ENCODE results near the gene PTF1A. TPM values are rescaled to one million over a fixed set of nuclear protein-coding genes. Genes with fewer than 3 reads are reported as not detected.

PTF1A gene
- total and polyA plus RNA-seq, 2 of the 4 experiments (the other 2 are of a cell fraction): not detected

- no CpG with 5 or more reads among the region's 5 CpGs for WGBS, 2 experiments (ENCODE audit: extremely low coverage in 2 of 2, insufficient read length in 1 of 2)
These were observed 5.4 kb upstream of the PTF1A start for GRCh38 chr10:23186697-23187096.

More at GRCh38 chr10:23186697-23187096, 5.4 kb upstream of the PTF1A start:
- no peaks in the 10 kb centered on the region for H3K4me1 ChIP-seq (ENCODE audit: control insufficient read depth, insufficient read depth, low read length)
- no peak for DNase-seq
- BruUV-seq (replicated peaks): no TSS peak
- no peak overlapping the region for H2AK5ac ChIP-seq (ENCODE audit: low read depth, low read length)
- no peaks in the 10 kb centered on the region for H3K79me1 ChIP-seq (ENCODE audit: low read depth in 1 of 2, low read length in 2 of 2)
- in situ Hi-C loops (cut with MboI; ENCODE audit: low sequenced_read_pairs): no loop called here
- dilution Hi-C loops (cut with HindIII; ENCODE audit: low sequenced_read_pairs, unreplicated experiment): no loop called here
- H2BK120ac ChIP-seq (ENCODE audit: low read depth, low read length): no peak overlapping the region
- no peak overlapping the region for H3K14ac ChIP-seq (replicated peaks; ENCODE audit: low read depth, low read length)
- H4K8ac ChIP-seq (ENCODE audit: low read depth in 2 of 2, low read length in 2 of 2): no peak overlapping the region
- H2AK9ac ChIP-seq (replicated peaks; ENCODE audit: low read depth, low read length, poor library complexity): no peak overlapping the region
- H3K9me3 ChIP-seq (ENCODE audit: control insufficient read depth, insufficient read depth, low read length): no peaks in the 10 kb centered on the region
- H4K5ac ChIP-seq (ENCODE audit: low read depth, low read length): no peak overlapping the region
- POLR2A ChIA-PET (ENCODE audit: unreplicated experiment): no interaction called here
- H3K18ac ChIP-seq (ENCODE audit: low read depth, low read length): no peak overlapping the region
- H3K56ac ChIP-seq (ENCODE audit: extremely low read depth, insufficient read depth, low read length): no peak overlapping the region
- no peak overlapping the region for H2BK5ac ChIP-seq (ENCODE audit: low read depth, low read length, poor library complexity, severe bottlenecking)
- H3K9ac ChIP-seq (ENCODE audit: low read depth, low read length): no peak overlapping the region
- H2AFZ ChIP-seq (replicated peaks; ENCODE audit: low read length, poor library complexity): no peak overlapping the region
- H3K4me2 ChIP-seq (ENCODE audit: low read depth, low read length): no peak overlapping the region
- H3K36me3 ChIP-seq (ENCODE audit: control insufficient read depth, insufficient read depth, low read length): no peaks in the 10 kb centered on the region
- H3K27me3 ChIP-seq (ENCODE audit: control insufficient read depth, insufficient read depth, low read length): peaks cover 17% of the 10 kb centered on the region
- H3K27ac ChIP-seq (ENCODE audit: insufficient read depth, low read length): no peak overlapping the region
- no peak overlapping the region for H4K91ac ChIP-seq (ENCODE audit: insufficient read depth, low read depth, low read length)
- no peak for ATAC-seq (ENCODE audit: low read depth)
- no peak overlapping the region for H2BK15ac ChIP-seq (ENCODE audit: low read depth, low read length)
- TF ChIP-seq FOS (IDR thresholded peaks at IDR 0.05; ENCODE audit: low read depth, low read length): no peak
- intact Hi-C loops (cut with micrococcal nuclease): no loop called here
- H4K20me1 ChIP-seq (ENCODE audit: insufficient read depth, low read length): no peaks in the 10 kb centered on the region
- H2BK20ac ChIP-seq (ENCODE audit: low read depth, low read length): no peak overlapping the region
- no peak overlapping the region for H3K4ac ChIP-seq (ENCODE audit: low read depth, low read length)
- H3K9me1 ChIP-seq (ENCODE audit: insufficient read depth, low read length): no peaks in the 10 kb centered on the region
- no peak overlapping the region for H3K23ac ChIP-seq (ENCODE audit: low read depth, low read length)
- no peak overlapping the region for H3K4me3 ChIP-seq (ENCODE audit: insufficient read depth, low read depth, low read length)
- CTCF ChIA-PET: interaction anchor here (0.6 kb wide), 1 partner anchor 1436 kb away, joined by 3 read pairs; no protein-coding TSS in a partner anchor

Measured in IMR-90 (cell line).